A673 (cell line): ENCODE data around the gene MPV17L2. TPM values are rescaled to one million over a fixed set of nuclear protein-coding genes. Genes with fewer than 3 reads are reported as not detected.

Experiments
- BruUV-seq: library from RNA; stranded (reverse); fragments of 400-500 nt; replicated peaks from 2 replicates; lab custom pipeline; 2021; lab: Mats Ljungman, UMichigan
- CTCF ChIA-PET: fragments of 300-600 bp; sonication (Branson Sonifier 250); formaldehyde crosslinking; loops from one replicate; lab custom pipeline; 2022; ENCODE audit warnings: antibody characterized with exemption; lab: Charles Lee
- POLR2A ChIA-PET: fragments of 300-600 bp; sonication (Branson Sonifier 250); formaldehyde crosslinking; loops from one replicate; lab custom pipeline; 2022; ENCODE audit warnings: antibody characterized with exemption; ENCODE audit not compliant: low non-redundant PET; lab: Charles Lee
- DNase-seq: peaks from one replicate; pipeline ENCODE4 v3.0.0-alpha.2; 2015; ENCODE audit warnings: low spot score
- H3K27ac ChIP-seq: fragments of 200-600 bp; sonication (generic); 2 replicates; pipeline ENCODE4 v1.5.1; 2016; ENCODE audit warnings: mixed run types, low read depth, mild to moderate bottlenecking, mixed read lengths, antibody characterized with exemption, low read length; ENCODE audit not compliant: poor library complexity, severe bottlenecking
- H3K27me3 ChIP-seq: fragments of 200-600 bp; sonication (generic); replicated peaks from 2 replicates; pipeline ENCODE4 v1.6.1; 2017; ENCODE audit warnings: mixed run types, low read depth, mild to moderate bottlenecking, mixed read lengths, antibody characterized with exemption, low read length; ENCODE audit not compliant: insufficient read depth, poor library complexity
- H3K36me3 ChIP-seq: fragments of 200-600 bp; sonication (generic); 2 replicates; pipeline ENCODE4 v1.6.1; 2016; ENCODE audit warnings: mixed run types, mild to moderate bottlenecking, mixed read lengths, antibody characterized with exemption, low read length; ENCODE audit not compliant: insufficient read depth, poor library complexity, severe bottlenecking
- H3K4me1 ChIP-seq: fragments of 200-600 bp; sonication (generic); 2 replicates; pipeline ENCODE4 v1.6.1; 2017; ENCODE audit warnings: mixed run types, mild to moderate bottlenecking, mixed read lengths, antibody characterized with exemption, low read length; ENCODE audit not compliant: insufficient read depth, poor library complexity, severe bottlenecking
- H3K4me3 ChIP-seq: fragments of 200-600 bp; sonication (generic); 2 replicates; pipeline ENCODE4 v1.5.1; 2016; ENCODE audit warnings: low read depth, mixed run types, mild to moderate bottlenecking, mixed read lengths, low read length; ENCODE audit not compliant: poor library complexity, severe bottlenecking
- H3K9me3 ChIP-seq: fragments of 200-600 bp; sonication (generic); 2 replicates; pipeline ENCODE4 v1.6.1; 2016; ENCODE audit warnings: mixed run types, low read depth, mild to moderate bottlenecking, mixed read lengths, antibody characterized with exemption, low read length; ENCODE audit not compliant: poor library complexity, severe bottlenecking
- CTCF ChIP-seq: fragments of 300-800, 200-600 bp; sonication (generic); conservative IDR thresholded peaks from 2 replicates; pipeline ENCODE4 v1.5.1; 2017; ENCODE audit warnings: low read depth, mild to moderate bottlenecking, antibody characterized with exemption, low read length, moderate library complexity, mixed read lengths
- EZH2 ChIP-seq: fragments of 200-600 bp; sonication (generic); IDR thresholded peaks from 2 replicates; pipeline ENCODE4 v1.6.1; 2017; ENCODE audit warnings: borderline replicate concordance, low read depth, mild to moderate bottlenecking, mixed read lengths, antibody characterized with exemption, low read length; ENCODE audit not compliant: poor library complexity, severe bottlenecking
- intact Hi-C: fragments of 100-400 bp; cut with micrococcal nuclease; formaldehyde crosslinking; loops from one replicate; pipeline ENCODE4 v1.10.0; 2022; ENCODE audit not compliant: unreplicated experiment
- total RNA-seq: library from RNA; stranded (reverse); gene quantifications from 2 replicates; pipeline ENCODE4 v1.2.3, GENCODE V29; 2021

The MPV17L2 gene
- total RNA-seq, 1 experiment from 2014 or later, result 20.2 TPM

- ChIA-PET CTCF (no interaction called here), POLR2A (no interaction called here)
- H3K36me3 ChIP-seq, result peaks cover 30% of the 10 kb centered on the region
- no peaks in the 10 kb centered on the region for H3K4me1 ChIP-seq
- BruUV-seq, result no TSS peak
- intact Hi-C loops, result no loop called here
- H3K4me3 ChIP-seq, result no peak overlapping the region
- no peaks in the 10 kb centered on the region for H3K9me3 ChIP-seq
- DNase-seq, result no peak
- TF ChIP-seq EZH2 (no peak), CTCF (no peak)
- no peaks in the 10 kb centered on the region for H3K27me3 ChIP-seq
- H3K27ac ChIP-seq, result no peak overlapping the region
Measured at GRCh38 chr19:18164072-18164471, 28.9 kb upstream of the MPV17L2 start.

GRCh38 chr19:18165794-18166544 lies 27.0 kb upstream of the MPV17L2 start:
- DNase-seq, result no peak
- ChIA-PET CTCF (interaction anchor here (1.0 kb wide), 1 partner anchor 53 kb away, joined by 4 read pairs; no protein-coding TSS in a partner anchor), POLR2A (no interaction called here)
- no peak overlapping the region for H3K27ac ChIP-seq
- peaks cover 30% of the 10 kb centered on the region for H3K36me3 ChIP-seq
- H3K4me1 ChIP-seq, result no peaks in the 10 kb centered on the region
- H3K4me3 ChIP-seq, result no peak overlapping the region
- TF ChIP-seq EZH2 (no peak), CTCF (no peak)
- intact Hi-C loops, result loop anchor here (5.0 kb wide), 2 partner anchors 54 to 159 kb away; partner anchors contain the start of gene ARRDC2
- no peaks in the 10 kb centered on the region for H3K9me3 ChIP-seq
- no peaks in the 10 kb centered on the region for H3K27me3 ChIP-seq
- no TSS peak for BruUV-seq

GRCh38 chr19:18167011-18167410 lies 26.0 kb upstream of the MPV17L2 start:
- Histone ChIP-seq H3K4me1 (no peaks in the 10 kb centered on the region), H3K27ac (no peak overlapping the region), H3K4me3 (no peak overlapping the region), H3K9me3 (no peaks in the 10 kb centered on the region), H3K36me3 (peaks cover 29% of the 10 kb centered on the region), H3K27me3 (no peaks in the 10 kb centered on the region)
- DNase-seq, result no peak
- no TSS peak for BruUV-seq
- intact Hi-C loops, result loop anchor here (5.0 kb wide), 2 partner anchors 55 to 160 kb away; partner anchors contain the start of gene ARRDC2
- CTCF ChIA-PET, result interaction anchor here (1.0 kb wide), 1 partner anchor 54 kb away, joined by 4 read pairs; no protein-coding TSS in a partner anchor
- POLR2A ChIA-PET, result no interaction called here
- TF ChIP-seq EZH2 (no peak), CTCF (no peak)
